T47D (cell line): ENCODE measurements around the gene ZSWIM3.
"Not testable (repeated sequence)": the region's sequence is repeated elsewhere in the genome, so short reads cannot be mapped to it uniquely, and the experiment has no call there.

ENCODE experiments used
- DNase-seq, 2 experiments: peaks; one replicate each; pipeline versions ENCODE4 v3.0.0 to v3.0.0-alpha.2; 2011 to 2012; ENCODE audit warnings: low read depth in 1 of 2, low spot score in 1 of 2
- JUND ChIP-seq: IDR thresholded peaks from 2 replicates; pipeline ENCODE4 v1.6.1; 2012; ENCODE audit warnings: low read depth
- in situ Hi-C: cut with HindIII; loops from 2 replicates; pipeline ENCODE4 v1.10.0; 2016; ENCODE audit warnings: low sequenced_read_pairs, low pct_unique_long_range_greater_than_20kb

Gene ZSWIM3

GRCh38 chr20:45892049-45892825 lies 34.8 kb downstream of the ZSWIM3 start:
- in situ Hi-C loops = no loop called here
- TF ChIP-seq JUND = no peak
- peak; percentile 75 to 90 for DNase-seq

- no peak for TF ChIP-seq JUND
- in situ Hi-C loops = no loop called here
- no peak for DNase-seq
Measured at GRCh38 chr20:45892828-45893500, 35.5 kb downstream of the ZSWIM3 start.

GRCh38 chr20:45893831-45894230 lies 36.4 kb downstream of the ZSWIM3 start:
- in situ Hi-C loops = no loop called here
- TF ChIP-seq JUND = no peak
- no peak for DNase-seq

GRCh38 chr20:45894797-45895196 lies 37.4 kb downstream of the ZSWIM3 start:
- TF ChIP-seq JUND = no peak
- in situ Hi-C loops = no loop called here

GRCh38 chr20:45896641-45897161 lies 39.3 kb downstream of the ZSWIM3 start:
- TF ChIP-seq JUND = no peak
- in situ Hi-C loops = no loop called here
- DNase-seq = no peak

More at GRCh38 chr20:45894797-45895196, 37.4 kb downstream of the ZSWIM3 start:
- no peak for DNase-seq

GRCh38 chr20:45897289-45897688 lies 39.9 kb downstream of the ZSWIM3 start:
- DNase-seq = no peak
- in situ Hi-C loops = no loop called here
- TF ChIP-seq JUND = no peak

- TF ChIP-seq JUND = no peak
- no peak for DNase-seq
- in situ Hi-C loops = no loop called here
Measured at GRCh38 chr20:45897692-45898091, 40.3 kb downstream of the ZSWIM3 start.

- DNase-seq = no peak
- in situ Hi-C loops = no loop called here
- TF ChIP-seq JUND = no peak
Measured at GRCh38 chr20:45898285-45898684, 40.9 kb downstream of the ZSWIM3 start.

- no peak for DNase-seq
- in situ Hi-C loops = no loop called here
- no peak for TF ChIP-seq JUND
Measured at GRCh38 chr20:45899046-45899835, 41.8 kb downstream of the ZSWIM3 start.

DNA sequence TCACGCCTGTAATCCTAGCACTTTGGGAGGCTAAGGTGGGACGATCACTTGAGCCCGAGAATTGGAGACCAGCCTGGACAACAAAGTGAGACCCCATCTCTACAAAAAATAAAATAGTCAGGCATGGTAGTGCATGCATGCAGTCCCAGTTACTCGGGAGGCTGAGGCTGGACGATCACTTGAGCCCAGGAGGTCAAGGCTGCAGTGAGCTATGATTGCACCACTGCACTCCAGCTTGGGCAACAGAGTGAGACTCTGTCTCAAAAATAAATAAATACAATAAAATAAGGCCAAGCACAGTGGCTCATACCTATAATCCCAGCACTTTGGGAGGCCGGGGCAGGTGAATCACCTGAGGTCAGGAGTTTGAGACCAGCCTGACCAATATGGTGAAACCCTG lies 43.9 kb downstream of the ZSWIM3 start:
- in situ Hi-C loops, DNase-seq: not testable (repeated sequence)

DNA sequence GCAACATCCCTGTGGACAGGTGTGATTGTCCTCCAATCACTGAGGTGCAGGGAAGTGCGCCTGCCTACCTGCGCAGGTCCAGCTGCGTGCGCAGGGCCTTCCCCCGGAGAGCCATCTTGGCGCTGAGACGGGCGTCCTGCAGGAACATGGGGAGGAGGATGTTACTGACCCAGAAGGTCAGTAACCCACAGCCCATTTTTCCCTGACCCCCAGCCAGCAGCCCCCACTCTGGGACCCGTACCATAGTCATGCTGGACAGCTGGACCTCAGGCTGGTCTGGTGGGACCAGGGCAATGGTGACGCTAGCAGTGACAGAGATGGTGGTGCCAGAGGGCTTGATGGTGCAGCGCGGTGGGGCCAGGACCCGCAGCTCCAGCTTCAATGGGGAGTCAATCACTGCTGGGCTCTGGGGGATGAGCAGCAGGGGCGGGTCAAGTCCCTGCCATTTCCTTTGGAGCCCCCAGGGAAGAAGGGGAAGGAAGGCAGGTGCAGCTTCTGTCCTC lies 44.8 kb downstream of the ZSWIM3 start:
- no peak for DNase-seq
- in situ Hi-C loops = no loop called here
- no peak for TF ChIP-seq JUND

DNA sequence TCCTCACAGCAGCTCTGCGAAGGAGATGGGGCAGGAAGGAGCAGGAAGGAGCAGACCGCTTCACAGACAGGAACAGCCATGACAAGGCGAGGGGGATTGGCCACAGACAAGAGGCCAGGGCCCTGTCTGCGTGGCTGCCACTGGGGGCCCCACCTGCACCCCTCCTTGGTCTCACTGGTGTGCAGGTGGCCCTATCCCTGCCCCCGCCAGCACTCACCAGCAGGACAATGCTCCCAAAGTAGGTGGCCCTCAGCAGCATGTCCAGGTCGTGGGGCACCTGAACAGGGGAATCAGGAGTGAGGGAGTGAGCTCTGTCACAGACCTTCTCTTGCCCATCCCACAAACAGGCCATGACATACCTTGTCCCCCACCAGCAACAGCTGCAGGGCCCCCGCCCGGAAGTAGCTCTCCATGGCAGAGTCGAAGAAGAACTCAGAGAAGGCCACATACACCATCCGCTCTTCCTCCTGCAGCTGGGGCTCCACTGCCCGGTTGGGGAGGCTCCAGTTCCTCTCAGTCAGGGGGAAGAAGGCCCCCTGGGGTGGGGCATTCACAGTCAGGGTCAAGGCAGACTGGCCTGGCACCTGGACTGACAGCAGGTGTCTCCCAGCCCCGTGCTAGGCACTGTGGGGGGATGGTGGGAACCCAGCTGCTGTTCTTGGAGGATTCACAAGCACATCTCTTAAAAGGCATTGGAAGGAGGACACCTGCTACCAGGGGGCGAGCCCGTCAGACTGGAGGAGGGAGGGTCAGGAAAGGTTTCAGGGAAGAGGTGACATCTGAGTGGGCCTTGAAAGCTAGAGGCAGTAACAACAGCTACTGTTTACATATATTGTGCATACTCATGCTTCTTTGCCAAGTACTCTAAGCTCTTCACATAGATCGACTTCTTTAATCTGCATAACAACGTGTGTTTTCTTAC lies 47.4 kb downstream of the ZSWIM3 start:
- in situ Hi-C loops = no loop called here
- no peak for DNase-seq
- TF ChIP-seq JUND = no peak
